Thyroid gland (tissue), 4 donors: ENCODE data around the gene RDH8. TPM values are rescaled to one million over a fixed set of nuclear protein-coding genes. Genes with fewer than 3 reads are reported as not detected.

Experiments used
- DNase-seq, 2 donors: peaks; one replicate each; pipeline ENCODE4 v3.0.0-alpha.2; 2019
- H3K27ac ChIP-seq, 3 donors: fragments of 200-600 bp; sonication (generic); 1 replicate in 2 of 3; 2 replicates in 1 of 3; pipeline ENCODE4 v1.5.1; 2016 to 2019; ENCODE audit warnings: mild to moderate bottlenecking in 1 of 3, moderate library complexity in 1 of 3
- H3K27me3 ChIP-seq: fragments of 200-600 bp; sonication (generic); one replicate; pipeline ENCODE4 v1.5.1; 2019
- H3K36me3 ChIP-seq, 2 donors: fragments of 200-600 bp; sonication (generic); one replicate each; pipeline ENCODE4 v1.5.1; 2016 to 2019
- H3K4me1 ChIP-seq, 2 donors: fragments of 200-600 bp; sonication (generic); one replicate each; pipeline ENCODE4 v1.5.1; 2017 to 2019
- H3K4me3 ChIP-seq, 3 donors: fragments of 200-600 bp; sonication (generic); replicated peaks in 1 of 3; 1 replicate in 2 of 3; 2 replicates in 1 of 3; pipeline ENCODE4 v1.5.1; 2016; ENCODE audit warnings: mild to moderate bottlenecking in 1 of 3
- H3K9me3 ChIP-seq: fragments of 200-600 bp; sonication (generic); one replicate; pipeline ENCODE4 v1.5.1; 2017
- CTCF ChIP-seq, 6 experiments: fragments of 200-600 bp in 3 of 6; fragments of 450-650 bp in 3 of 6; sonication (generic) in 3 of 6; IDR thresholded peaks; one replicate each; pipeline ENCODE4 v1.5.1; 2016 to 2019; ENCODE audit warnings: antibody characterized with exemption in 6 of 6, mild to moderate bottlenecking in 2 of 6, inconsistent platforms in 1 of 6, moderate library complexity in 1 of 6
- POLR2A ChIP-seq, 2 donors: fragments of 450-650 bp; IDR thresholded peaks; one replicate each; pipeline ENCODE4 v1.6.1; 2017; ENCODE audit warnings: antibody characterized with exemption in 2 of 2, mild to moderate bottlenecking in 2 of 2, moderate library complexity in 1 of 2
- WGBS, 2 donors: methylation state at CpG; one replicate each; pipeline ENCODE4 v1.1.5; 2017; 5-methylcytosine and 5-hydroxymethylcytosine counted together
- intact Hi-C: fragments of 100-400 bp; cut with DNase I; formaldehyde crosslinking; loops from one replicate; pipeline ENCODE4 v1.15.1; 2023
- total RNA-seq, 4 donors: library from RNA; depleted of rRNA; stranded (reverse); fragments of >200 nt; gene quantifications; one replicate each; pipeline ENCODE4 v1.2.3, GENCODE V29; 2016

The RDH8 gene
- total RNA-seq, 4 donors from 2014 or later = not detected

GRCh38 chr19:9981406-9982260 is 31.6 kb upstream of the RDH8 start:
- intact Hi-C loops = no loop called here
- 82 to 84% methylated on average over 8 of the region's 8 CpGs for WGBS, 2 donors

GRCh38 chr19:9986787-9987281 is 26.4 kb upstream of the RDH8 start:
- H3K27me3 ChIP-seq = no peaks in the 10 kb centered on the region
- peak in 1 of 2 donors; percentile 11 for DNase-seq
- 41 to 56% methylated on average over 7 to 8 of the region's 8 CpGs for WGBS, 2 donors

More at GRCh38 chr19:9981406-9982260, 31.6 kb upstream of the RDH8 start:
- Histone ChIP-seq H3K36me3 (no peaks in the 10 kb centered on the region), H3K27me3 (no peaks in the 10 kb centered on the region), H3K4me1 (no peaks in the 10 kb centered on the region), H3K27ac (no peak overlapping the region), H3K4me3 (no peak overlapping the region), H3K9me3 (no peaks in the 10 kb centered on the region)
- TF ChIP-seq POLR2A (IDR thresholded peaks at IDR 0.05) (no peak), CTCF (IDR thresholded peaks at IDR 0.05) (no peak)
- no peak for DNase-seq

GRCh38 chr19:9989504-9989903 is 23.8 kb upstream of the RDH8 start:
- intact Hi-C loops = no loop called here
- no peaks in the 10 kb centered on the region for H3K4me1 ChIP-seq
- H3K27me3 ChIP-seq = no peaks in the 10 kb centered on the region
- no peak overlapping the region for H3K4me3 ChIP-seq
- DNase-seq = no peak
- no peaks in the 10 kb centered on the region for H3K9me3 ChIP-seq
- H3K27ac ChIP-seq = no peak overlapping the region
- TF ChIP-seq CTCF (IDR thresholded peaks at IDR 0.05) (no peak), POLR2A (IDR thresholded peaks at IDR 0.05) (no peak)
- no peaks in the 10 kb centered on the region for H3K36me3 ChIP-seq
- WGBS, 2 donors = 87 to 92% methylated on average over 3 of the region's 3 CpGs

More at GRCh38 chr19:9986787-9987281, 26.4 kb upstream of the RDH8 start:
- intact Hi-C loops = no loop called here
- no peaks in the 10 kb centered on the region for H3K36me3 ChIP-seq
- H3K4me3 ChIP-seq = no peak overlapping the region
- no peaks in the 10 kb centered on the region for H3K4me1 ChIP-seq
- no peak overlapping the region for H3K27ac ChIP-seq
- no peaks in the 10 kb centered on the region for H3K9me3 ChIP-seq
- no peak for TF ChIP-seq CTCF (IDR thresholded peaks at IDR 0.05)
- TF ChIP-seq POLR2A (IDR thresholded peaks at IDR 0.05) = no peak

- Histone ChIP-seq H3K9me3 (no peaks in the 10 kb centered on the region), H3K4me3 (no peak overlapping the region), H3K4me1 (no peaks in the 10 kb centered on the region), H3K36me3 (no peaks in the 10 kb centered on the region), H3K27ac (no peak overlapping the region), H3K27me3 (no peaks in the 10 kb centered on the region)
- DNase-seq = no peak
- 66 to 71% methylated on average over 11 of the region's 11 CpGs for WGBS, 2 donors
- TF ChIP-seq POLR2A (IDR thresholded peaks at IDR 0.05) (no peak), CTCF (IDR thresholded peaks at IDR 0.05) (no peak)
- intact Hi-C loops = no loop called here
Measured at GRCh38 chr19:9991425-9992191, 21.7 kb upstream of the RDH8 start.
